HEK293 (cell line): ENCODE results near the gene PROSER2.

Source experiments
- BCL11B ChIP-seq: fragments of 450-650 bp; formaldehyde crosslinking; IDR thresholded peaks from 2 replicates; pipeline ENCODE4 v1.5.1; 2016; ENCODE audit warnings: low read depth, missing biosample characterization, missing genetic modification characterization
- CTCF ChIP-seq: fragments of 450-650 bp; formaldehyde crosslinking; IDR thresholded peaks from 2 replicates; pipeline ENCODE4 v1.5.1; 2016; ENCODE audit warnings: missing biosample characterization, missing genetic modification characterization
- SP7 ChIP-seq: fragments of 450-650 bp; formaldehyde crosslinking; IDR thresholded peaks from 2 replicates; pipeline ENCODE4 v1.5.1; 2016; ENCODE audit warnings: missing biosample characterization, missing genetic modification characterization
- ZBTB8A ChIP-seq: fragments of 450-650 bp; formaldehyde crosslinking; IDR thresholded peaks from 2 replicates; pipeline ENCODE4 v1.5.1; 2016; ENCODE audit warnings: missing biosample characterization, missing genetic modification characterization
- ZIC2 ChIP-seq: fragments of 450-650 bp; formaldehyde crosslinking; IDR thresholded peaks from 2 replicates; pipeline ENCODE4 v1.5.1; 2016; ENCODE audit warnings: missing biosample characterization, missing genetic modification characterization
- ZNF133 ChIP-seq: fragments of 450-650 bp; formaldehyde crosslinking; IDR thresholded peaks from 2 replicates; pipeline ENCODE4 v1.5.1; 2016; ENCODE audit warnings: missing biosample characterization, missing genetic modification characterization
- ZNF175 ChIP-seq: fragments of 450-650 bp; formaldehyde crosslinking; IDR thresholded peaks from 2 replicates; pipeline ENCODE4 v1.5.1; 2016; ENCODE audit warnings: missing biosample characterization, missing genetic modification characterization
- ZNF274 ChIP-seq, 2 experiments: fragments of 200-500 bp in 1 of 2; fragments of 450-650 bp in 1 of 2; sonication (Bioruptor generic) in 1 of 2; formaldehyde crosslinking in 1 of 2; IDR thresholded peaks; 2 replicates each; pipeline versions ENCODE4 v1.5.1 to v1.6.1; 2014 to 2016; ENCODE audit warnings: borderline replicate concordance in 1 of 2, inconsistent platforms in 1 of 2, low read length in 1 of 2, missing biosample characterization in 1 of 2, missing genetic modification characterization in 1 of 2
- ZNF354C ChIP-seq: fragments of 450-650 bp; formaldehyde crosslinking; IDR thresholded peaks from 2 replicates; pipeline ENCODE4 v1.5.1; 2016; ENCODE audit warnings: missing biosample characterization, missing genetic modification characterization, low read depth, borderline replicate concordance
- ZNF555 ChIP-seq: fragments of 450-650 bp; formaldehyde crosslinking; conservative IDR thresholded peaks from 2 replicates; pipeline ENCODE4 v1.5.1; 2017; ENCODE audit warnings: missing biosample characterization, mild to moderate bottlenecking, missing genetic modification characterization, inconsistent platforms
- ZNF639 ChIP-seq: fragments of 450-650 bp; formaldehyde crosslinking; IDR thresholded peaks from 2 replicates; pipeline ENCODE4 v1.5.1; 2016; ENCODE audit warnings: missing biosample characterization, missing genetic modification characterization
- ZNF645 ChIP-seq: fragments of 450-650 bp; formaldehyde crosslinking; IDR thresholded peaks from 2 replicates; pipeline ENCODE4; 2016; ENCODE audit warnings: missing biosample characterization, missing genetic modification characterization

GRCh38 chr10:11823989-11824346 is 812 bp downstream of the PROSER2 start:
- no peak for TF ChIP-seq ZNF645 (tag by site-specific recombination)
- TF ChIP-seq ZBTB8A, result no peak
- no peak for TF ChIP-seq CTCF
- no peak for TF ChIP-seq ZNF639 (tag by site-specific recombination)
- TF ChIP-seq ZNF175 (tag by site-specific recombination), result no peak
- no peak; the same call in 1 of the 2 replicates for TF ChIP-seq ZIC2 (tag by site-specific recombination)
- no peak for TF ChIP-seq BCL11B (tag by site-specific recombination)
- TF ChIP-seq ZNF555 (tag by site-specific recombination), result no peak
- no peak for TF ChIP-seq ZNF274 (IDR thresholded peaks at IDR 0.05; ENCODE audit: low read length)
- no peak for TF ChIP-seq ZNF274 (tag by site-specific recombination; IDR thresholded peaks at IDR 0.05; ENCODE audit: borderline replicate concordance)
- no peak for TF ChIP-seq SP7 (tag by site-specific recombination)
- TF ChIP-seq ZNF133, result no peak
- TF ChIP-seq ZNF354C, result no peak
